ENCODE data around the gene CDC7.

DNA sequence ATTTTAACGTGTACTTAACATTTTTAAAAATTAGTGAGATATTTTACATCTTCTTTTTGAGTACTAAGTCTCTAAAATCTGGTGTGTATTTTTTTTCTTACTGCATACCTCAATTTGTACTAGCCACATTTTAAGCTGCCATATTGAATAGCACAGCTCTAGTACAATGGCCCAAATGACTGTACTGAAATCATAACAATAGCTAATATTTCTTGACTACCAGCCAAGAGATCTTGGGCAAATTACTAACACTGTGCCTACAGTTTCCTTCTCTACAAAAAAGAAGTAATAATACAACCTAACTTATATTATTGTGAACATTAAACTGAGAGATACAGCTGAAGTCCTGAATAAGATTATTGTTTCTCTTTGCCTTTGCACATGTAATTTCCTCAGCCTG, 57.2 kb downstream of the CDC7 start:
- TF ChIP-seq, protein P1, sequence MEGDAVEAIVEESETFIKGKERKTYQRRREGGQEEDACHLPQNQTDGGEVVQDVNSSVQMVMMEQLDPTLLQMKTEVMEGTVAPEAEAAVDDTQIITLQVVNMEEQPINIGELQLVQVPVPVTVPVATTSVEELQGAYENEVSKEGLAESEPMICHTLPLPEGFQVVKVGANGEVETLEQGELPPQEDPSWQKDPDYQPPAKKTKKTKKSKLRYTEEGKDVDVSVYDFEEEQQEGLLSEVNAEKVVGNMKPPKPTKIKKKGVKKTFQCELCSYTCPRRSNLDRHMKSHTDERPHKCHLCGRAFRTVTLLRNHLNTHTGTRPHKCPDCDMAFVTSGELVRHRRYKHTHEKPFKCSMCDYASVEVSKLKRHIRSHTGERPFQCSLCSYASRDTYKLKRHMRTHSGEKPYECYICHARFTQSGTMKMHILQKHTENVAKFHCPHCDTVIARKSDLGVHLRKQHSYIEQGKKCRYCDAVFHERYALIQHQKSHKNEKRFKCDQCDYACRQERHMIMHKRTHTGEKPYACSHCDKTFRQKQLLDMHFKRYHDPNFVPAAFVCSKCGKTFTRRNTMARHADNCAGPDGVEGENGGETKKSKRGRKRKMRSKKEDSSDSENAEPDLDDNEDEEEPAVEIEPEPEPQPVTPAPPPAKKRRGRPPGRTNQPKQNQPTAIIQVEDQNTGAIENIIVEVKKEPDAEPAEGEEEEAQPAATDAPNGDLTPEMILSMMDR (IDR thresholded peaks at IDR 0.05), result no peak
- TF ChIP-seq EZH2 (IDR thresholded peaks at IDR 0.05) (no peak), EZH2phosphoT487 (IDR thresholded peaks at IDR 0.05) (no peak)

Data from neural progenitor cell (in vitro differentiated cells).